Natural killer cell (primary cell): ENCODE measurements around the gene MB21D2. TPM values are rescaled to one million over a fixed set of nuclear protein-coding genes. Genes with fewer than 3 reads are reported as not detected.
"Not testable (repeated sequence)": the region's sequence is repeated elsewhere in the genome, so short reads cannot be mapped to it uniquely, and the experiment has no call there.

Source experiments
- ATAC-seq, 3 donors: fragments of 150-1000 bp in 2 of 3; fragments of 200-7000 bp in 1 of 3; cut with Tn5 transposase; 1 replicate in 1 of 3; 2 replicates in 2 of 3; pipeline ENCODE4 v1.10.0; 2021; ENCODE audit warnings: mild to moderate bottlenecking in 2 of 3, moderate library complexity in 2 of 3
- DNase-seq, 2 donors: peaks; one replicate each; pipeline versions ENCODE4 v3.0.0 to v3.0.0-alpha.2; 2013 to 2021; ENCODE audit warnings: mixed read lengths in 1 of 2
- H3K27ac ChIP-seq: one replicate; pipeline ENCODE4 v1.5.1; 2013; ENCODE audit warnings: mild to moderate bottlenecking, low read length
- H3K27me3 ChIP-seq: one replicate; pipeline ENCODE4 v1.6.1; 2013; ENCODE audit warnings: low read length; ENCODE audit not compliant: control insufficient read depth, insufficient read depth
- H3K36me3 ChIP-seq: one replicate; pipeline ENCODE4 v1.6.1; 2013; ENCODE audit warnings: low read length; ENCODE audit not compliant: control insufficient read depth, insufficient read depth
- H3K4me1 ChIP-seq: one replicate; pipeline ENCODE4 v1.6.1; 2013; ENCODE audit warnings: low read length; ENCODE audit not compliant: control insufficient read depth, insufficient read depth
- H3K4me3 ChIP-seq: one replicate; pipeline ENCODE4 v1.5.1; 2013; ENCODE audit warnings: low read length
- H3K9me3 ChIP-seq: one replicate; pipeline ENCODE4 v1.6.1; 2013; ENCODE audit warnings: low read length; ENCODE audit not compliant: control insufficient read depth, insufficient read depth
- H3K27ac Mint-ChIP-seq, 2 donors: one replicate each; pipeline ENCODE4 v1.8.0; 2022; ENCODE audit warnings: mild to moderate bottlenecking in 2 of 2, mixed read lengths in 2 of 2, moderate library complexity in 1 of 2
- H3K27me3 Mint-ChIP-seq, 2 donors: one replicate each; pipeline ENCODE4 v1.8.0; 2022; ENCODE audit warnings: low read depth in 2 of 2, mixed read lengths in 2 of 2
- H3K36me3 Mint-ChIP-seq: one replicate; pipeline ENCODE4 v1.8.0; 2022; ENCODE audit warnings: mixed read lengths
- H3K4me1 Mint-ChIP-seq, 2 donors: one replicate each; pipeline ENCODE4 v1.8.0; 2022; ENCODE audit warnings: mixed read lengths in 2 of 2
- H3K4me3 Mint-ChIP-seq: one replicate; pipeline ENCODE4 v1.8.0; 2022; ENCODE audit warnings: mild to moderate bottlenecking, moderate library complexity, mixed read lengths
- H3K9me3 Mint-ChIP-seq, 2 donors: one replicate each; pipeline ENCODE4 v1.8.0; 2022; ENCODE audit warnings: mixed read lengths in 2 of 2
- CTCF ChIP-seq: fragments of 200-600 bp; IDR thresholded peaks from one replicate; pipeline ENCODE4 v1.8.0; 2022; ENCODE audit warnings: antibody characterized with exemption
- WGBS: methylation state at CpG from one replicate; pipeline ENCODE4 v1.1.7; 2013; ENCODE audit warnings: missing lambda C conversion rate; ENCODE audit not compliant: insufficient coverage; 5-methylcytosine and 5-hydroxymethylcytosine counted together
- intact Hi-C: fragments of 100-400 bp; cut with micrococcal nuclease; formaldehyde crosslinking; loops from one replicate; pipeline ENCODE4 v1.14.2; 2022
- total RNA-seq, 4 donors: library from RNA; stranded (reverse); fragments of 120-200 nt in 1 of 4; gene quantifications; one replicate each; pipeline versions ENCODE4 v1.2.3 to v1.2.4, GENCODE V29; 2013 to 2022

The MB21D2 gene, protein sequence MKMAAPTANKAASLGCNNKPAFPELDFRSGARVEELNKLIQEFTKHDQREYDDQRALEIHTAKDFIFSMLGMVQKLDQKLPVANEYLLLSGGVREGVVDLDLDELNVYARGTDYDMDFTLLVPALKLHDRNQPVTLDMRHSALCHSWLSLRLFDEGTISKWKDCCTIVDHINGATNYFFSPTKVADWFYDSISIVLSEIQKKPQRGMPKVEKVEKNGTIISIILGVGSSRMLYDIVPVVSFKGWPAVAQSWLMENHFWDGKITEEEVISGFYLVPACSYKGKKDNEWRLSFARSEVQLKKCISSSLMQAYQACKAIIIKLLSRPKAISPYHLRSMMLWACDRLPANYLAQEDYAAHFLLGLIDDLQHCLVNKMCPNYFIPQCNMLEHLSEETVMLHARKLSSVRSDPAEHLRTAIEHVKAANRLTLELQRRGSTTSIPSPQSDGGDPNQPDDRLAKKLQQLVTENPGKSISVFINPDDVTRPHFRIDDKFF
- under 1 TPM; 0.19 to 0.45 (median 0.27) TPM for total RNA-seq
- total RNA-seq (2013) = 1.1 TPM

- Histone ChIP-seq H3K27me3 (peaks cover 33% of the 10 kb centered on the region), H3K4me1 (peaks cover 18% of the 10 kb centered on the region), H3K36me3 (no peaks in the 10 kb centered on the region), H3K9me3 (no peaks in the 10 kb centered on the region), H3K27ac (no peak within 1 kb of the TSS), H3K4me3 (peak within 1 kb of the TSS; percentile 44)
- Mint-ChIP-seq H3K36me3 (no peaks in the 10 kb centered on the region), H3K9me3 (peaks cover 0 to 2% of the 10 kb centered on the region in 2 donors), H3K27ac (peak within 1 kb of the TSS in 1 of 2 donors; percentile 75), H3K4me1 (peaks cover 12 to 13% of the 10 kb centered on the region in 2 donors), H3K4me3 (peak within 1 kb of the TSS; percentile 72), H3K27me3 (peaks cover 57 to 64% of the 10 kb centered on the region in 2 donors)
- WGBS = under 1% methylated on average over 60 of the region's 66 CpGs
- intact Hi-C loops = no loop called here
- TF ChIP-seq CTCF = no peak
- ATAC-seq (peak; percentile 38 to 63 (median 61)), DNase-seq (peak in 1 of 2 donors; percentile 68)
Observed at GRCh38 chr3:192917404-192918274, at the start of gene MB21D2. Gene MB21D2, minus strand, starts transcription at chr3:192917856. Its CDS starts 16 bp downstream, at chr3:192917840.

- H3K36me3 ChIP-seq, H3K4me1 Mint-ChIP-seq, H3K27ac ChIP-seq, H3K4me3 ChIP-seq, H3K9me3 ChIP-seq, DNase-seq, intact Hi-C loops, H3K36me3 Mint-ChIP-seq, H3K27me3 ChIP-seq, H3K4me3 Mint-ChIP-seq, H3K9me3 Mint-ChIP-seq, H3K4me1 ChIP-seq, H3K27ac Mint-ChIP-seq, H3K27me3 Mint-ChIP-seq, ATAC-seq: not testable (repeated sequence)
- WGBS = 96% methylated on average over 14 of the region's 21 CpGs
Observed at GRCh38 chr3:192964959-192965719, 47.5 kb upstream of the MB21D2 start.

- no peaks in the 10 kb centered on the region for H3K36me3 Mint-ChIP-seq
- Histone ChIP-seq H3K27me3 (no peaks in the 10 kb centered on the region), H3K4me1 (no peaks in the 10 kb centered on the region), H3K27ac (no peak overlapping the region), H3K9me3 (no peaks in the 10 kb centered on the region), H3K4me3 (no peak overlapping the region), H3K36me3 (no peaks in the 10 kb centered on the region)
- no peak overlapping the region for H3K4me3 Mint-ChIP-seq
- no peak for TF ChIP-seq CTCF
- intact Hi-C loops = no loop called here
- peaks cover 3 to 5% of the 10 kb centered on the region in 2 donors for H3K9me3 Mint-ChIP-seq
- H3K27me3 Mint-ChIP-seq = no peaks in the 10 kb centered on the region
- no peak overlapping the region for H3K27ac Mint-ChIP-seq
- ATAC-seq (no peak), DNase-seq (no peak)
- WGBS = 57% methylated on average over 2 of the region's 3 CpGs
- no peaks in the 10 kb centered on the region for H3K4me1 Mint-ChIP-seq
Observed at GRCh38 chr3:192959773-192960172, 42.1 kb upstream of the MB21D2 start.
